CD4-positive, alpha-beta T cell (primary cell): Measurements from ENCODE around the gene NKAIN2. TPM values are rescaled to one million over a fixed set of nuclear protein-coding genes. Genes with fewer than 3 reads are reported as not detected.

Experiments
- ATAC-seq: fragments of 200-7000 bp; cut with Tn5 transposase; one replicate; pipeline ENCODE4 v1.10.0; 2022; ENCODE audit warnings: mild to moderate bottlenecking; ENCODE audit not compliant: poor library complexity
- CTCF ChIA-PET: fragments of 350-600 bp; sonication (Branson Sonifier 250); formaldehyde crosslinking; loops from one replicate; lab custom pipeline; 2021; ENCODE audit warnings: antibody characterized with exemption, inconsistent platforms; lab: Charles Lee
- POLR2A ChIA-PET: fragments of 350-600 bp; sonication (Branson Sonifier 250); formaldehyde crosslinking; loops from one replicate; lab custom pipeline; 2021; ENCODE audit warnings: antibody characterized with exemption, inconsistent platforms; lab: Charles Lee
- DNase-seq, 14 experiments: peaks; one replicate each; pipeline ENCODE4 v3.0.0-alpha.2; 2013 to 2020; ENCODE audit warnings: mixed read lengths in 2 of 14
- H3K27ac ChIP-seq, 2 donors: one replicate each; pipeline versions ENCODE4 v1.5.1 to v1.7.0; 2013; ENCODE audit warnings: low read length in 2 of 2, low read depth in 1 of 2, mild to moderate bottlenecking in 1 of 2
- H3K27me3 ChIP-seq, 2 experiments: 1 replicate in 1 of 2; 2 replicates in 1 of 2; pipeline versions ENCODE4 v1.6.1 to v1.7.0; 2013; ENCODE audit warnings: low read length in 2 of 2, control low read depth in 1 of 2, mild to moderate bottlenecking in 1 of 2, moderate library complexity in 1 of 2; ENCODE audit not compliant: insufficient read depth in 2 of 2, control insufficient read depth in 1 of 2
- H3K36me3 ChIP-seq: one replicate; pipeline ENCODE4 v1.6.1; 2013; ENCODE audit warnings: low read length, control low read depth; ENCODE audit not compliant: insufficient read depth
- H3K4me1 ChIP-seq: one replicate; pipeline ENCODE4 v1.6.1; 2013; ENCODE audit warnings: low read length, control low read depth; ENCODE audit not compliant: insufficient read depth
- H3K4me3 ChIP-seq: one replicate; pipeline ENCODE4 v1.5.1; 2013; ENCODE audit warnings: mild to moderate bottlenecking, low read length, moderate library complexity
- H3K9me3 ChIP-seq, 2 experiments: 1 replicate in 1 of 2; 2 replicates in 1 of 2; pipeline versions ENCODE4 v1.6.1 to v1.7.0; 2013; ENCODE audit warnings: low read length in 2 of 2, mild to moderate bottlenecking in 2 of 2, control low read depth in 1 of 2, moderate library complexity in 1 of 2; ENCODE audit not compliant: control insufficient read depth in 1 of 2, insufficient read depth in 1 of 2
- H3K27ac Mint-ChIP-seq: one replicate; pipeline ENCODE4 v1.8.0; 2020; ENCODE audit warnings: mixed read lengths
- H3K27me3 Mint-ChIP-seq: one replicate; pipeline ENCODE4 v1.8.0; 2021; ENCODE audit warnings: mixed read lengths
- H3K36me3 Mint-ChIP-seq: one replicate; pipeline ENCODE4 v1.8.0; 2021; ENCODE audit warnings: low read depth, mixed read lengths
- H3K4me1 Mint-ChIP-seq: one replicate; pipeline ENCODE4 v1.8.0; 2021; ENCODE audit warnings: low read depth, mixed read lengths
- H3K4me3 Mint-ChIP-seq: one replicate; pipeline ENCODE4 v1.8.0; 2020; ENCODE audit warnings: mild to moderate bottlenecking, mixed read lengths
- H3K9me3 Mint-ChIP-seq: one replicate; pipeline ENCODE4 v1.8.0; 2020; ENCODE audit warnings: mixed read lengths
- intact Hi-C, 2 experiments: fragments of 100-400 bp; cut with DNase I in 1 of 2; cut with micrococcal nuclease in 1 of 2; formaldehyde crosslinking; loops; one replicate each; pipeline versions ENCODE4 v1.15.1 to v1.9.0; 2023 to 2025; cut with DNase I, micrococcal nuclease
- total RNA-seq, 174 experiments: library from RNA in 2 of 174; stranded (reverse) in 2 of 174; gene quantifications; one replicate each; pipeline ENCODE4 v1.2.3 and lab custom pipeline; 2021 to 2026
- TF ChIP-seq, protein P1 (sequence below): fragments of 200-600 bp; IDR thresholded peaks from one replicate; pipeline ENCODE4 v1.8.0; 2022; ENCODE audit warnings: antibody characterized with exemption, mild to moderate bottlenecking

NKAIN2 gene
- total RNA-seq, 2 experiments from 2014 or later = not detected

DNA sequence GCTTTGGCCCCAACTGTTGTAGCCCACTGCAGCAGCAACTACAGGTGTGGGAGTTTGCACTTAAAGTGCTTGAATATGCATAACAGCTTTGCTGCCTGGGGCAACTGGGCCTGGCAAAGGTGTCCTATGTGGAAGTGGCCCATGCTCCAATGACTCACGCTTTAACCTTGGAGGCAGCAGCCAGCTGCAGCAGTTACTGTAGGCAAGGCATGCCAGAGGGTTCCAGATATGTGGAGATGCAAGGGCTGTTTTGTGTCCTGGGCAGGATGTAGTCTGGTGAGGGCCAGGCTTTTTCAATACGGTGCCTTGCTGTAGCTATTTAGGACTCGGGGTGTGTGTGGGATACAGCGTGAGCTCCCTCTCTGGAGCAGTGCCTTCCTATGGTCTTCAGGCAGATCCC, 150.3 kb downstream of the NKAIN2 start:
- Mint-ChIP-seq H3K4me1 (no peaks in the 10 kb centered on the region), H3K27me3 (no peaks in the 10 kb centered on the region), H3K36me3 (no peaks in the 10 kb centered on the region), H3K4me3 (no peak overlapping the region), H3K27ac (no peak overlapping the region), H3K9me3 (peaks cover 9% of the 10 kb centered on the region)
- H3K9me3 ChIP-seq = peaks cover 8 to 12% of the 10 kb centered on the region in 2 experiments
- H3K36me3 ChIP-seq = no peaks in the 10 kb centered on the region
- ChIA-PET POLR2A (no interaction called here), CTCF (no interaction called here)
- ATAC-seq (no peak), DNase-seq (no peak)
- intact Hi-C loops = no loop called here
- H3K27ac ChIP-seq = no peak overlapping the region
- no peaks in the 10 kb centered on the region for H3K27me3 ChIP-seq
- TF ChIP-seq, protein P1, sequence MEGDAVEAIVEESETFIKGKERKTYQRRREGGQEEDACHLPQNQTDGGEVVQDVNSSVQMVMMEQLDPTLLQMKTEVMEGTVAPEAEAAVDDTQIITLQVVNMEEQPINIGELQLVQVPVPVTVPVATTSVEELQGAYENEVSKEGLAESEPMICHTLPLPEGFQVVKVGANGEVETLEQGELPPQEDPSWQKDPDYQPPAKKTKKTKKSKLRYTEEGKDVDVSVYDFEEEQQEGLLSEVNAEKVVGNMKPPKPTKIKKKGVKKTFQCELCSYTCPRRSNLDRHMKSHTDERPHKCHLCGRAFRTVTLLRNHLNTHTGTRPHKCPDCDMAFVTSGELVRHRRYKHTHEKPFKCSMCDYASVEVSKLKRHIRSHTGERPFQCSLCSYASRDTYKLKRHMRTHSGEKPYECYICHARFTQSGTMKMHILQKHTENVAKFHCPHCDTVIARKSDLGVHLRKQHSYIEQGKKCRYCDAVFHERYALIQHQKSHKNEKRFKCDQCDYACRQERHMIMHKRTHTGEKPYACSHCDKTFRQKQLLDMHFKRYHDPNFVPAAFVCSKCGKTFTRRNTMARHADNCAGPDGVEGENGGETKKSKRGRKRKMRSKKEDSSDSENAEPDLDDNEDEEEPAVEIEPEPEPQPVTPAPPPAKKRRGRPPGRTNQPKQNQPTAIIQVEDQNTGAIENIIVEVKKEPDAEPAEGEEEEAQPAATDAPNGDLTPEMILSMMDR = no peak
- no peak overlapping the region for H3K4me3 ChIP-seq
- H3K4me1 ChIP-seq = no peaks in the 10 kb centered on the region

- no peak for ATAC-seq
Measured at GRCh38 chr6:123956492-123957139, 153.0 kb downstream of the NKAIN2 start.

GRCh38 chr6:123962508-123962907, 158.8 kb downstream of the NKAIN2 start:
- H3K27ac ChIP-seq = no peak overlapping the region
- intact Hi-C loops = no loop called here
- CTCF ChIA-PET = no interaction called here
- no peaks in the 10 kb centered on the region for H3K9me3 ChIP-seq
- no peak overlapping the region for H3K27ac Mint-ChIP-seq
- H3K36me3 Mint-ChIP-seq = no peaks in the 10 kb centered on the region
- no peaks in the 10 kb centered on the region for H3K27me3 Mint-ChIP-seq
- no peaks in the 10 kb centered on the region for H3K36me3 ChIP-seq
- DNase-seq (no peak), ATAC-seq (no peak)
- H3K9me3 Mint-ChIP-seq = peaks cover 2% of the 10 kb centered on the region
- H3K4me1 ChIP-seq = no peaks in the 10 kb centered on the region
- H3K4me1 Mint-ChIP-seq = no peaks in the 10 kb centered on the region
- H3K27me3 ChIP-seq = no peaks in the 10 kb centered on the region
- TF ChIP-seq, protein P1 = no peak
- H3K4me3 ChIP-seq = no peak overlapping the region
- no peak overlapping the region for H3K4me3 Mint-ChIP-seq
- POLR2A ChIA-PET = no interaction called here

More at GRCh38 chr6:123956492-123957139, 153.0 kb downstream of the NKAIN2 start:
- no peak overlapping the region for H3K4me3 ChIP-seq
- Mint-ChIP-seq H3K27me3 (no peaks in the 10 kb centered on the region), H3K4me3 (no peak overlapping the region), H3K4me1 (no peaks in the 10 kb centered on the region), H3K36me3 (no peaks in the 10 kb centered on the region), H3K27ac (no peak overlapping the region), H3K9me3 (peaks cover 9% of the 10 kb centered on the region)
- ChIA-PET POLR2A (no interaction called here), CTCF (no interaction called here)
- H3K27me3 ChIP-seq = no peaks in the 10 kb centered on the region
- peaks cover 8 to 12% of the 10 kb centered on the region in 2 experiments for H3K9me3 ChIP-seq
- TF ChIP-seq, protein P1 = no peak
- intact Hi-C loops = no loop called here
- no peak for DNase-seq
- H3K27ac ChIP-seq = no peak overlapping the region
- no peaks in the 10 kb centered on the region for H3K4me1 ChIP-seq
- H3K36me3 ChIP-seq = no peaks in the 10 kb centered on the region
